GM12878 (cell line): ENCODE results near the gene BTBD9. TPM values are rescaled to one million over a fixed set of nuclear protein-coding genes. Genes with fewer than 3 reads are reported as not detected.

Source experiments
- ATAC-seq: fragments of 200-7000 bp; cut with Tn5 transposase; 3 replicates; pipeline ENCODE4 v1.9.1; 2020; ENCODE audit warnings: mild to moderate bottlenecking, moderate library complexity
- BruUV-seq: library from RNA; stranded (reverse); fragments of 400-500 nt; replicated peaks from 2 replicates; lab custom pipeline; 2021; lab: Mats Ljungman, UMichigan
- CTCF ChIA-PET: fragments of 300-600 bp; sonication (Branson Sonifier 250); formaldehyde crosslinking; extraction: SDS; loops from one replicate; lab custom pipeline; 2021; ENCODE audit warnings: inconsistent platforms; lab: Yijun Ruan, JAX
- POLR2A ChIA-PET: fragments of 350-600 bp; formaldehyde crosslinking; extraction: SDS; loops from one replicate; lab custom pipeline; 2021; ENCODE audit warnings: inconsistent platforms; lab: Charles Lee
- RAD21 ChIA-PET: fragments of 300-600 bp; sonication (Branson Sonifier 250); formaldehyde crosslinking; loops from one replicate; lab custom pipeline; 2023; ENCODE audit warnings: antibody characterized with exemption; ENCODE audit not compliant: unreplicated experiment; lab: Charles Lee
- SMC1A ChIA-PET: fragments of 300-600 bp; sonication (Branson Sonifier 250); formaldehyde crosslinking; loops from one replicate; lab custom pipeline; 2023; ENCODE audit not compliant: unreplicated experiment, uncharacterized antibody; lab: Charles Lee
- DNase-seq: peaks from one replicate; pipeline ENCODE4 v3.0.0-alpha.2; 2011; ENCODE audit warnings: low read depth, low spot score
- FAIRE-seq: peaks from 3 replicates; lab custom pipeline; 2011; peaks lifted over from hg19 to GRCh38; lab: Jason Lieb, UNC
- H2AFZ ChIP-seq: 2 replicates; pipeline ENCODE4 v1.6.0; 2011; ENCODE audit warnings: low read depth, low read length, control low read depth; ENCODE audit not compliant: control insufficient read depth
- H3K27ac ChIP-seq: 2 replicates; pipeline ENCODE4 v1.5.1; 2011; ENCODE audit warnings: control low read depth; ENCODE audit not compliant: control insufficient read depth, insufficient read depth
- H3K27me3 ChIP-seq, 2 experiments: replicated peaks in 1 of 2; 2 replicates each; pipeline versions ENCODE4 v1.6.0 to v1.6.1; 2011; ENCODE audit warnings: low read length in 1 of 2; ENCODE audit not compliant: control insufficient read depth in 2 of 2, insufficient read depth in 2 of 2
- H3K36me3 ChIP-seq, 2 experiments: 2 replicates each; pipeline ENCODE4 v1.5.1; 2011; ENCODE audit warnings: low read length in 1 of 2; ENCODE audit not compliant: control insufficient read depth in 2 of 2, insufficient read depth in 2 of 2
- H3K4me1 ChIP-seq: 2 replicates; pipeline ENCODE4 v1.6.1; 2011; ENCODE audit warnings: mild to moderate bottlenecking, low read length, moderate library complexity, mixed read lengths; ENCODE audit not compliant: control insufficient read depth, insufficient read depth
- H3K4me2 ChIP-seq: 2 replicates; pipeline ENCODE4 v1.6.0; 2011; ENCODE audit warnings: control low read depth; ENCODE audit not compliant: control insufficient read depth, insufficient read depth
- H3K4me3 ChIP-seq: fragments of 200-600 bp; sonication (generic); 2 replicates; pipeline ENCODE4 v1.5.1; 2016
- H3K79me2 ChIP-seq: 2 replicates; pipeline ENCODE4 v1.6.0; 2011; ENCODE audit warnings: low read length; ENCODE audit not compliant: control insufficient read depth, insufficient read depth
- H3K9ac ChIP-seq: 2 replicates; pipeline ENCODE4 v1.8.0; 2011; ENCODE audit warnings: low read length, control low read depth, mixed read lengths; ENCODE audit not compliant: control insufficient read depth, insufficient read depth
- H3K9me3 ChIP-seq: replicated peaks from 3 replicates; pipeline ENCODE4 v1.5.1; 2011; ENCODE audit warnings: mild to moderate bottlenecking, low read length; ENCODE audit not compliant: control insufficient read depth, insufficient read depth
- H4K20me1 ChIP-seq: 2 replicates; pipeline ENCODE4 v1.6.0; 2011; ENCODE audit not compliant: control insufficient read depth, insufficient read depth
- ATF2 ChIP-seq: IDR thresholded peaks from 2 replicates; pipeline ENCODE4 v1.6.1; 2012; ENCODE audit warnings: low read length, inconsistent platforms
- HSF1 ChIP-seq: fragments of 150-350 bp; IDR thresholded peaks from 2 replicates; pipeline ENCODE4 v1.6.1; 2014; ENCODE audit warnings: mild to moderate bottlenecking, low read depth, low read length
- MEF2A ChIP-seq: IDR thresholded peaks from 2 replicates; pipeline ENCODE4 v1.6.1; 2011; ENCODE audit warnings: low read depth, mild to moderate bottlenecking, low read length, moderate library complexity; ENCODE audit not compliant: insufficient read depth
- NFYB ChIP-seq: IDR thresholded peaks from 2 replicates; pipeline ENCODE4 v1.6.1; 2011; ENCODE audit warnings: low read depth, mild to moderate bottlenecking, low read length, improper control_type of control experiment, moderate library complexity; ENCODE audit not compliant: insufficient read depth
- PRDM15 ChIP-seq: fragments of 450-650 bp; formaldehyde crosslinking; IDR thresholded peaks from 2 replicates; pipeline ENCODE4 v1.4.0; 2020; ENCODE audit warnings: mild to moderate bottlenecking, moderate library complexity
- SIN3A ChIP-seq: IDR thresholded peaks from 2 replicates; pipeline ENCODE4 v1.6.1; 2012; ENCODE audit warnings: low read depth, low read length, improper control_type of control experiment
- SUZ12 ChIP-seq: fragments of 200-600 bp; sonication (generic); IDR thresholded peaks from one replicate; pipeline ENCODE4 v1.6.1; 2018; ENCODE audit warnings: antibody characterized with exemption, mild to moderate bottlenecking; ENCODE audit not compliant: unreplicated experiment
- USF2 ChIP-seq: IDR thresholded peaks from 2 replicates; pipeline ENCODE4 v1.6.1; 2011; ENCODE audit warnings: low read depth, low read length, improper control_type of control experiment, borderline replicate concordance
- ZSCAN29 ChIP-seq: fragments of 450-650 bp; IDR thresholded peaks from 2 replicates; pipeline ENCODE4 v1.6.1; 2017; ENCODE audit warnings: mild to moderate bottlenecking, moderate library complexity
- WGBS: methylation state at CpG from one replicate; pipeline ENCODE4 v1.1.6; 2016; ENCODE audit warnings: low lambda C conversion rate; ENCODE audit not compliant: insufficient replicate concordance, insufficient coverage; ENCODE audit errors: missing lambda C conversion rate; 5-methylcytosine and 5-hydroxymethylcytosine counted together
- in situ Hi-C: fragments of 300-500 bp; cut with MboI; formaldehyde crosslinking; loops from 9 replicates; pipeline ENCODE4 v1.14.3; 2018; ENCODE audit warnings: mixed read lengths
- intact Hi-C: fragments of 100-400 bp; cut with micrococcal nuclease; formaldehyde crosslinking; loops from one replicate; pipeline ENCODE4 v1.14.2; 2022; ENCODE audit not compliant: unreplicated experiment
- polyA plus RNA-seq, 11 experiments: library from polyadenylated mRNA; depleted of rRNA in 4 of 11; unstranded in 6 of 11; stranded (reverse) in 5 of 11; fragments of >200 nt; fragmentation: Nextera tagmentation in 4 of 11; fragmentation: Illumina TruSeq in 1 of 11; extraction: Ambion mirVana in 4 of 11; extraction: Trizol in 1 of 11; gene quantifications; 1 replicate in 1 of 11; 2 replicates in 10 of 11; pipeline versions ENCODE4 v1.2.1 to v1.2.3, GENCODE V29; 2011 to 2016; ENCODE audit warnings: inconsistent platforms in 2 of 11, missing spikeins in 2 of 11, low read depth in 1 of 11
- total RNA-seq, 4 experiments: library from RNA; depleted of rRNA in 3 of 4; stranded (reverse); fragments of >200 nt in 3 of 4; fragmentation: Illumina TruSeq in 1 of 4; extraction: Trizol in 1 of 4; gene quantifications; 2 replicates each; pipeline versions ENCODE4 v1.2.1 to v1.2.3, GENCODE V29; 2013 to 2021

Gene BTBD9
- total and polyA plus RNA-seq, 10 of the 15 experiments (the other 5 are each of a cell fraction or from before 2014, with no cell fraction given), result 0.22 to 8.6 (median 4.6) TPM

GRCh38 chr6:38193051-38193450 lies 446.7 kb downstream of the BTBD9 start:
- POLR2A ChIA-PET, result no interaction called here
- H3K9ac ChIP-seq, result no peak overlapping the region
- CTCF ChIA-PET, result no interaction called here
- ATAC-seq (no peak), DNase-seq (no peak), FAIRE-seq (no peak)
- RAD21 ChIA-PET, result no interaction called here
- no peaks in the 10 kb centered on the region for H3K27me3 ChIP-seq
- intact Hi-C loops (no loop called here), in situ Hi-C loops (no loop called here)
- no peaks in the 10 kb centered on the region; a peak in 1 of 4 replicates for H3K36me3 ChIP-seq
- SMC1A ChIA-PET, result interaction anchor here (0.6 to 1.1 kb wide), 2 partner anchors 45 to 957 kb away, joined by 3 read pairs; no protein-coding TSS in a partner anchor
- TF ChIP-seq ATF2, result no peak
- TF ChIP-seq SUZ12, result no peak
- no peak for TF ChIP-seq ZSCAN29
- no TSS peak for BruUV-seq
- H3K4me1 ChIP-seq, result no peaks in the 10 kb centered on the region
- no peak overlapping the region for H3K27ac ChIP-seq
- no peaks in the 10 kb centered on the region for H3K9me3 ChIP-seq
- no peaks in the 10 kb centered on the region for H4K20me1 ChIP-seq
- no peak overlapping the region for H3K4me2 ChIP-seq
- 89% methylated on average over 7 of the region's 7 CpGs for WGBS
- H3K79me2 ChIP-seq, result no peaks in the 10 kb centered on the region
- H2AFZ ChIP-seq, result no peak overlapping the region
- no peak overlapping the region for H3K4me3 ChIP-seq

- 80% methylated on average over 5 of the region's 5 CpGs for WGBS
- no peak for FAIRE-seq
- H4K20me1 ChIP-seq, result no peaks in the 10 kb centered on the region
- no peak overlapping the region for H2AFZ ChIP-seq
- no peaks in the 10 kb centered on the region for H3K4me1 ChIP-seq
- ChIA-PET RAD21 (no interaction called here), POLR2A (no interaction called here), SMC1A (interaction anchor here (0.6 kb wide), 1 partner anchor 956 kb away, joined by 3 read pairs; no protein-coding TSS in a partner anchor), CTCF (no interaction called here)
- no peak overlapping the region for H3K4me2 ChIP-seq
- in situ Hi-C loops (no loop called here), intact Hi-C loops (no loop called here)
- ATAC-seq, result no peak
- H3K9me3 ChIP-seq, result no peaks in the 10 kb centered on the region
- H3K27me3 ChIP-seq, result no peaks in the 10 kb centered on the region
- no peaks in the 10 kb centered on the region; a peak in 1 of 4 replicates for H3K36me3 ChIP-seq
- DNase-seq, result no peak
- no TSS peak for BruUV-seq
- H3K79me2 ChIP-seq, result no peaks in the 10 kb centered on the region
- no peak overlapping the region for H3K27ac ChIP-seq
- no peak overlapping the region for H3K4me3 ChIP-seq
- H3K9ac ChIP-seq, result no peak overlapping the region
- TF ChIP-seq PRDM15 (CRISPR knock-in tag) (no peak), USF2 (no peak), HSF1 (no peak), NFYB (no peak), SIN3A (no peak), MEF2A (no peak)
Observed at GRCh38 chr6:38192487-38192886, 447.2 kb downstream of the BTBD9 start.
